ENCODE results near the gene VAV3.

The VAV3 gene

GRCh38 chr1:107640207-107640606 is 324.8 kb downstream of the VAV3 start:
- DNase-seq (ENCODE audit: low read depth) = no peak
- H3K4me3 ChIP-seq (ENCODE audit: low read length) = no peak overlapping the region
- TF ChIP-seq, protein P1, sequence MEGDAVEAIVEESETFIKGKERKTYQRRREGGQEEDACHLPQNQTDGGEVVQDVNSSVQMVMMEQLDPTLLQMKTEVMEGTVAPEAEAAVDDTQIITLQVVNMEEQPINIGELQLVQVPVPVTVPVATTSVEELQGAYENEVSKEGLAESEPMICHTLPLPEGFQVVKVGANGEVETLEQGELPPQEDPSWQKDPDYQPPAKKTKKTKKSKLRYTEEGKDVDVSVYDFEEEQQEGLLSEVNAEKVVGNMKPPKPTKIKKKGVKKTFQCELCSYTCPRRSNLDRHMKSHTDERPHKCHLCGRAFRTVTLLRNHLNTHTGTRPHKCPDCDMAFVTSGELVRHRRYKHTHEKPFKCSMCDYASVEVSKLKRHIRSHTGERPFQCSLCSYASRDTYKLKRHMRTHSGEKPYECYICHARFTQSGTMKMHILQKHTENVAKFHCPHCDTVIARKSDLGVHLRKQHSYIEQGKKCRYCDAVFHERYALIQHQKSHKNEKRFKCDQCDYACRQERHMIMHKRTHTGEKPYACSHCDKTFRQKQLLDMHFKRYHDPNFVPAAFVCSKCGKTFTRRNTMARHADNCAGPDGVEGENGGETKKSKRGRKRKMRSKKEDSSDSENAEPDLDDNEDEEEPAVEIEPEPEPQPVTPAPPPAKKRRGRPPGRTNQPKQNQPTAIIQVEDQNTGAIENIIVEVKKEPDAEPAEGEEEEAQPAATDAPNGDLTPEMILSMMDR (conservative IDR thresholded peaks at IDR 0.05; ENCODE audit: low read length) = no peak

DNA sequence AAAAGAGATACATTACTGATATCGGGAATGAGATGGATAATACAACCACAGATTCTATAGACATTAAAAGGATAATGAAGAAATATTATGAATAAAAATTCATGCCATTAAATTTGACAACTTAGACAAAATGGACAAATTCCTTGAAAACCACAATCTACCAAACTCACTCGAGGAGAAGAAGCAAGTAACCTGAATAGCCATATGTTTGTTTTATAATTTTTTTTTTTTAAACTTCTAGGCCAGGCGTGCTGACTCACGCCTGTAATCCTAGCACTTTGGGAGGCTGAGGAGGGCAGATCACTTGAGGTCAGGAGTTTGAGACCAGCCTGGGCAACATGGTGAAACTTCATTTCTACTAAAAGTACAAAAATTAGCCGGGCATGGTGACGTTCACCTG is 327.9 kb downstream of the VAV3 start:
- TF ChIP-seq, protein P1 (conservative IDR thresholded peaks at IDR 0.05; ENCODE audit: low read length) = no peak
- no peak for DNase-seq (ENCODE audit: low read depth)
- H3K4me3 ChIP-seq (ENCODE audit: low read length) = no peak overlapping the region

DNA sequence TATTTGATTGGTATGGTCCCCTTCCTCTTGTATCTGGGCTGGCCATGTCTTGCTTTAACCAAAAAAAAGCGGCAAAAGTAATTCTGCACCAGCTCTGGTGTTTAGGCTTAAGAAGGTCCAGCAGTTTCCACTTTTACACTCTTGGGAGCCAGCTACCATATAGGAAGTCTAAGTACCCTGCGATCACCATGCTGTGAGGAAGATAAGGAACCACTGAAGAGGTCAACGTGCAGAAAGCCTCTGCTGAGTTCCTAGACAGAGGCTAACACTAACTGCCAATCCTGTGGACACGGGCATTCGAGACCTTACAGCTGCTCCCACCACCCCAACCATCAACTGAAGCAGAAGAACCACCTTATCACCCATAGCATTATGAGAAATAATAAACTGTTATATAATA is 331.4 kb downstream of the VAV3 start:
- DNase-seq (ENCODE audit: low read depth) = no peak
- TF ChIP-seq, protein P1 (conservative IDR thresholded peaks at IDR 0.05; ENCODE audit: low read length) = no peak
- no peak overlapping the region for H3K4me3 ChIP-seq (ENCODE audit: low read length)

GRCh38 chr1:107626073-107626796 is 338.7 kb downstream of the VAV3 start:
- no peak overlapping the region for H3K4me3 ChIP-seq (ENCODE audit: low read length)
- peak; percentile 66 for DNase-seq (ENCODE audit: low read depth)

DNA sequence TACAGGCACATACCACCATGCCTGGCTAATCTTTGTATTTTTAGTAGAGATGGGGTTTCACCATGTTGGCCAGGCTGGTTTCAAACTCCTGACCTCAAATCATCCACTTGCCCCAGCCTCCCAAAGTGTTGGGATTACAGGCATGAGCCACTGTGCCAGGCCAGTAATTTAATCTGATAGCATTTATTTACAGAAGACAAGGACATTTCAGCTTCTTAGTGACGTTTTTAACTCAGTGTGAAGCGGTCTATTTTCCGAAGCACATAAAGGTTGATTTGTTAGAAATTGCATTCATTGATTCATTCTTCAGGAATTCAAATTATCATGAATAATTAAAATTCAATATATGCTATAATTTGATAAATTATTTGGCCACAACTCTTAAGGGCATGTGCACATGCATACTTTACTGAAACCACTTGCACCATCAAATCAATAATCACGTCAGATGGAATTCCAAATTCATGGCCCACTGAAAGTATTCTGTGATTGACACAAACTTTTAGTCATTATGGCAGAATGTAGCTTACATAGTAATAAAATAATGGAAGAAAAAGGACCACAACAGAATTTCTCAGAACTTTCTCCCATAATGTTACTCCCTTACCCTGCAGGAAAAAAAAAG is 339.5 kb downstream of the VAV3 start:
- TF ChIP-seq, protein P1 (conservative IDR thresholded peaks at IDR 0.05; ENCODE audit: low read length) = no peak
- DNase-seq (ENCODE audit: low read depth) = no peak
- H3K4me3 ChIP-seq (ENCODE audit: low read length) = no peak overlapping the region

More at GRCh38 chr1:107626073-107626796, 338.7 kb downstream of the VAV3 start:
- TF ChIP-seq, protein P1 (conservative IDR thresholded peaks at IDR 0.05; ENCODE audit: low read length) = no peak

- TF ChIP-seq, protein P1 (conservative IDR thresholded peaks at IDR 0.05; ENCODE audit: low read length) = no peak
- H3K4me3 ChIP-seq (ENCODE audit: low read length) = no peak overlapping the region
- DNase-seq (ENCODE audit: low read depth) = no peak
Observed at GRCh38 chr1:107623431-107623830, 341.5 kb downstream of the VAV3 start.

DNA sequence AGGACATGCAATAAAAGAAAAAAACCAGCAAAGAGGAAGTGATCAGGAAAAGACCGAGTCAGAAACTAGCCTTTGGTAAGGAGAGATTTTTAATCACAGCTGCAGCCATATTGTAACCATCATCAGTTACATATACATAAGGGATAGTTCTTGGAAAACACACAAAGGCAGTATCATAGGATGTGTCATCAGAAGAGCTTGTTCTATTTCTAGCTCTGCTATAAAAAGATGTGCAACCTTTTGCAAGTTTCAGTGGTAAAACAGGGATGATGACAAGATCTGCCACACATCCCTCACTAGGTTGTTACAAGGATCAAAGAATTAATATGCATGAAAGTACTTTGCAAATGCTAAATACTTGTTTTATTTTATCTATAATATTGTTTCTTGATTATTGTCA is 342.0 kb downstream of the VAV3 start:
- TF ChIP-seq, protein P1 (conservative IDR thresholded peaks at IDR 0.05; ENCODE audit: low read length) = no peak
- peak; percentile 60 for DNase-seq (ENCODE audit: low read depth)
- H3K4me3 ChIP-seq (ENCODE audit: low read length) = no peak overlapping the region

Measured in AG10803 (cell line).